PC-3 (cell line): Measurements from ENCODE around the gene CNPY3.

ENCODE experiments used
- CTCF ChIP-seq: fragments of 300-600 bp; sonication (generic); conservative IDR thresholded peaks from 2 replicates; pipeline ENCODE4 v1.5.1; 2017; ENCODE audit warnings: antibody characterized with exemption, low read depth, mild to moderate bottlenecking, low read length
- EZH2 ChIP-seq: fragments of 300-600 bp; sonication (generic); IDR thresholded peaks from one replicate; pipeline ENCODE4 v1.6.1; 2017; ENCODE audit warnings: antibody characterized with exemption, mild to moderate bottlenecking, low read length; ENCODE audit not compliant: unreplicated experiment
- EZH2phosphoT487 ChIP-seq: fragments of 300-600 bp; sonication (generic); IDR thresholded peaks from 2 replicates; pipeline ENCODE4 v1.6.1; 2018; ENCODE audit warnings: mild to moderate bottlenecking, antibody characterized with exemption, low read length, borderline replicate concordance

GRCh38 chr6:42915732-42916131, 13.5 kb upstream of the CNPY3 start, which contains the start of gene PTCRA:
- TF ChIP-seq CTCF, result no peak
- TF ChIP-seq EZH2, result no peak
- TF ChIP-seq EZH2phosphoT487, result no peak
